SU-DHL-6 (cell line): ENCODE measurements around the gene ST7L.

Experiments used
- H2AFZ ChIP-seq: fragments of 200-600 bp; sonication (generic); 2 replicates; pipeline ENCODE4 v1.6.1; 2014; ENCODE audit warnings: low read depth, mild to moderate bottlenecking, moderate library complexity, mixed read lengths, antibody characterized with exemption, low read length; ENCODE audit not compliant: severe bottlenecking
- H3F3A ChIP-seq: fragments of 200-600 bp; shearing (Covaris generic); 2 replicates; pipeline ENCODE4 v1.6.0; 2016; ENCODE audit warnings: antibody characterized with exemption, mild to moderate bottlenecking; ENCODE audit not compliant: insufficient read depth
- H3K27ac ChIP-seq: fragments of 200-600 bp; sonication (generic); 2 replicates; pipeline ENCODE4 v1.5.1; 2016; ENCODE audit warnings: low read depth, mild to moderate bottlenecking, low read length, moderate library complexity, mixed read lengths
- H3K27me3 ChIP-seq: fragments of 200-600 bp; sonication (generic), shearing (Covaris generic); 2 replicates; pipeline ENCODE4 v1.6.0; 2014; ENCODE audit warnings: mild to moderate bottlenecking, low read length
- H3K36me3 ChIP-seq: fragments of 200-600 bp; sonication (generic); 2 replicates; pipeline ENCODE4 v1.6.1; 2014; ENCODE audit warnings: mild to moderate bottlenecking, low read length, mixed read lengths
- H3K4me2 ChIP-seq: fragments of 300-600, 200-600 bp; shearing (Covaris generic), sonication (generic); 2 replicates; pipeline ENCODE4 v1.6.0; 2014; ENCODE audit warnings: low read length, low read depth, mild to moderate bottlenecking; ENCODE audit not compliant: poor library complexity, severe bottlenecking
- H3K4me3 ChIP-seq: fragments of 200-600 bp; sonication (generic); 2 replicates; pipeline ENCODE4 v1.5.1; 2014; ENCODE audit warnings: antibody characterized with exemption, low read length, mild to moderate bottlenecking, mixed read lengths; ENCODE audit not compliant: insufficient read depth, poor library complexity, severe bottlenecking
- H3K79me2 ChIP-seq: fragments of 200-600 bp; sonication (generic); 2 replicates; pipeline ENCODE4 v1.6.1; 2014; ENCODE audit warnings: mild to moderate bottlenecking, low read length, moderate library complexity; ENCODE audit not compliant: insufficient read depth
- H3K9ac ChIP-seq: fragments of 200-600 bp; sonication (generic); 2 replicates; pipeline ENCODE4 v1.7.0; 2014; ENCODE audit warnings: mild to moderate bottlenecking, low read length
- H3K9me2 ChIP-seq: fragments of 200-600 bp; sonication (generic); replicated peaks from 2 replicates; pipeline ENCODE4 v1.6.1; 2014; ENCODE audit warnings: low read length; ENCODE audit not compliant: insufficient read depth
- H3K9me3 ChIP-seq: fragments of 200-600 bp; sonication (generic); 2 replicates; pipeline ENCODE4 v1.6.1; 2014; ENCODE audit warnings: low read length, mixed read lengths; ENCODE audit not compliant: insufficient read depth
- H4K20me1 ChIP-seq: fragments of 200-600 bp; sonication (generic); 2 replicates; pipeline ENCODE4 v1.6.1; 2014; ENCODE audit warnings: low read depth, mild to moderate bottlenecking, antibody characterized with exemption, low read length, moderate library complexity, mixed read lengths
- CTCF ChIP-seq: fragments of 200-600 bp; sonication (generic); IDR thresholded peaks from one replicate; pipeline ENCODE4 v1.5.1; 2017; ENCODE audit warnings: antibody characterized with exemption, mild to moderate bottlenecking, low read length, moderate library complexity; ENCODE audit not compliant: insufficient read depth, poor library complexity, severe bottlenecking
- EZH2phosphoT487 ChIP-seq: fragments of 200-600 bp; sonication (generic), shearing (Covaris generic); conservative IDR thresholded peaks from 2 replicates; pipeline ENCODE4 v1.6.1; 2018; ENCODE audit warnings: mild to moderate bottlenecking, antibody characterized with exemption, low read length, moderate library complexity, mixed read lengths

Gene ST7L

GRCh38 chr1:112619518-112620376 is 806 bp upstream of the ST7L start, which contains the start of gene CAPZA1:
CAPZA1 (plus strand) TSS chr1:112619832; CDS start chr1:112619845, 13 bp downstream.
- Histone ChIP-seq H3K9ac (peak within 1 kb of the TSS; percentile 96), H3K4me2 (peak within 1 kb of the TSS; percentile 99), H3K36me3 (peaks cover 4% of the 10 kb centered on the region; the same call in 1 of the 2 replicates), H4K20me1 (peaks cover 6% of the 10 kb centered on the region; the same call in 1 of the 2 replicates), H3K9me3 (no peaks in the 10 kb centered on the region), H2AFZ (peak within 1 kb of the TSS; percentile 89), H3K27ac (peak within 1 kb of the TSS; percentile 97), H3K27me3 (no peaks in the 10 kb centered on the region), H3K9me2 (no peaks in the 10 kb centered on the region), H3K4me3 (peak within 1 kb of the TSS; percentile 92), H3K79me2 (peaks cover 56% of the 10 kb centered on the region), H3F3A (peaks cover 57% of the 10 kb centered on the region)
- no peak for TF ChIP-seq EZH2phosphoT487
- no peak for TF ChIP-seq CTCF

- 0 out of 2 replicates have a peak, but pooled peaks cover 2% of the 10 kb centered on the region for H3K36me3 ChIP-seq
- peak overlapping the region; percentile 89 for H2AFZ ChIP-seq
- H3K9me2 ChIP-seq = no peaks in the 10 kb centered on the region
- peaks cover 57% of the 10 kb centered on the region for H3F3A ChIP-seq
- H3K4me3 ChIP-seq = peak overlapping the region; percentile 92
- peaks cover 40% of the 10 kb centered on the region for H3K79me2 ChIP-seq
- peaks cover 4% of the 10 kb centered on the region; the same call in 1 of the 2 replicates for H4K20me1 ChIP-seq
- H3K9ac ChIP-seq = peak overlapping the region; percentile 96
- peak overlapping the region; percentile 99 for H3K4me2 ChIP-seq
- TF ChIP-seq CTCF = no peak
- TF ChIP-seq EZH2phosphoT487 = no peak
- no peaks in the 10 kb centered on the region for H3K9me3 ChIP-seq
- H3K27ac ChIP-seq = peak overlapping the region; percentile 97
- no peaks in the 10 kb centered on the region for H3K27me3 ChIP-seq
These were observed 724 bp downstream of the ST7L start for GRCh38 chr1:112618114-112618720.

GRCh38 chr1:112614460-112615065 is 4.4 kb downstream of the ST7L start:
- TF ChIP-seq EZH2phosphoT487 (no peak), CTCF (peak; percentile 55)
- Histone ChIP-seq H3K9me3 (no peaks in the 10 kb centered on the region), H3K27ac (no peak overlapping the region), H3K79me2 (peaks cover 4% of the 10 kb centered on the region; the same call in 1 of the 2 replicates), H4K20me1 (no peaks in the 10 kb centered on the region), H3K9ac (no peak overlapping the region), H3K36me3 (no peaks in the 10 kb centered on the region), H3K4me2 (no peak overlapping the region), H3K27me3 (no peaks in the 10 kb centered on the region), H3K4me3 (no peak overlapping the region), H3K9me2 (no peaks in the 10 kb centered on the region), H3F3A (peaks cover 28% of the 10 kb centered on the region), H2AFZ (no peak overlapping the region)
